Measurements from ENCODE around the gene ANKRD45.
"Not testable (repeated sequence)": the region's sequence is repeated elsewhere in the genome, so short reads cannot be mapped to it uniquely, and the experiment has no call there.

ANKRD45 gene

GRCh38 chr1:173568483-173568882 lies 101.2 kb downstream of the ANKRD45 start:
- DNase-seq = no peak

GRCh38 chr1:173563846-173564245 lies 105.8 kb downstream of the ANKRD45 start:
- not testable (repeated sequence) for DNase-seq

DNA sequence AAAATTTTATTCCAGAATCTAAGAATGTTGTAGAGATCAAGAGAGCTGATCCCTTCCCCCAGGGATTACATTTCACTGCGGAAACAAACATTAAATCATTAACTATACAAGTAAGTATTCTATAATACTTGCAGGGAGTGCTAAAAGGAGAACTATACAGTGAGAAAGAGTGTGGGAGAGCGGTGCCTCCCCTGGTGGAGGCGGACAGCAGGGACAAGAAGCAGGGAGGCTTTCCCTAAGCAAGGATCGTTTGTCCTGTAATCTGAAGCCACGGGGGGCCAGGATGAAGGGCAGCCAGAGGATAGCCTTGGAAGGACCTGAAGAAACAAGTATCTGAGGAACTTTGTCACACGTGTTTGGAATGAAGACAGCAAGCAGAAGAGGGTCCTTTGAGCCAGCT lies 106.8 kb downstream of the ANKRD45 start:
- DNase-seq = no peak

GRCh38 chr1:173561263-173561662 lies 108.4 kb downstream of the ANKRD45 start:
- DNase-seq = no peak

GRCh38 chr1:173560285-173560880 lies 109.3 kb downstream of the ANKRD45 start:
- no peak for DNase-seq

Measured in islet precursor cell (in vitro differentiated cells).